Measurements from ENCODE around the gene GANC.

The GANC gene

GRCh38 chr15:42387603-42388002 is 114.6 kb downstream of the GANC start:
- no peak overlapping the region for H3K27ac ChIP-seq
- TF ChIP-seq, protein P1, sequence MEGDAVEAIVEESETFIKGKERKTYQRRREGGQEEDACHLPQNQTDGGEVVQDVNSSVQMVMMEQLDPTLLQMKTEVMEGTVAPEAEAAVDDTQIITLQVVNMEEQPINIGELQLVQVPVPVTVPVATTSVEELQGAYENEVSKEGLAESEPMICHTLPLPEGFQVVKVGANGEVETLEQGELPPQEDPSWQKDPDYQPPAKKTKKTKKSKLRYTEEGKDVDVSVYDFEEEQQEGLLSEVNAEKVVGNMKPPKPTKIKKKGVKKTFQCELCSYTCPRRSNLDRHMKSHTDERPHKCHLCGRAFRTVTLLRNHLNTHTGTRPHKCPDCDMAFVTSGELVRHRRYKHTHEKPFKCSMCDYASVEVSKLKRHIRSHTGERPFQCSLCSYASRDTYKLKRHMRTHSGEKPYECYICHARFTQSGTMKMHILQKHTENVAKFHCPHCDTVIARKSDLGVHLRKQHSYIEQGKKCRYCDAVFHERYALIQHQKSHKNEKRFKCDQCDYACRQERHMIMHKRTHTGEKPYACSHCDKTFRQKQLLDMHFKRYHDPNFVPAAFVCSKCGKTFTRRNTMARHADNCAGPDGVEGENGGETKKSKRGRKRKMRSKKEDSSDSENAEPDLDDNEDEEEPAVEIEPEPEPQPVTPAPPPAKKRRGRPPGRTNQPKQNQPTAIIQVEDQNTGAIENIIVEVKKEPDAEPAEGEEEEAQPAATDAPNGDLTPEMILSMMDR (conservative IDR thresholded peaks at IDR 0.05) = no peak
- no peak for TF ChIP-seq ZFX (IDR thresholded peaks at IDR 0.05)

DNA sequence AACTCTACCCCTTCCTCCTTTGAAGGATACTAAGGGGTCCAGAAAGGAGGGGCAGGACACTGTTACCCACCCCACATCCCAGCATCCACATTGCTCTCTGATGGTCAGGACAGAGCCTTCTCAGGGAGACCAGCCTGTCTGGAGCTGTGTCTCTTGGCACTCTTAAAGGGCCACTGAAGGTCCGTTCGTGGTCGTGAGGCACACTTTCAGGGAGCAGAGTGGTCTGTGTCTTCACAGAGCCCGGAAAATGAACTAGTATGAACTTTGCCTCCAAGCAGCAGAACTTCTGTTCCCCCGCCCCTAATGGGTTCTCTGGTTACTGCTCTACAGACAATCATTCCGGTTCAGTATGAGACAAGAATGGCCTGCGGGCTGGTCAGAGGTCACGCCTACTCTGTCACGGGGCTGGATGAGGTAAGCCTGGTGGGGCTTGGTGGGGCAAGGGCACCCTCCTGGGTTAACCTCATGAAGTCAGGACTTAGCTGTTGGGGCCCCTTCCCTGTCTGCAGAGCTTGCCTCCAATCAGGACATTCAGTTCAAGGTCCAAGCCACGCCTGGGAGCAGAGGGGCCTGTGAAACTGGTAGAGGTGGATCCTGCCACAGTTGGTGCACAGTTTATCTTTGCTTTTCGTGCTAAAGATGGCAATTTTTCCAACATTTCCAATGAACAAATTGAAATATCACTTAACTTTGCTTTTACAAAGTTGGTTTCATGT is 119.5 kb downstream of the GANC start:
- no peak overlapping the region for H3K27ac ChIP-seq
- TF ChIP-seq ZFX (IDR thresholded peaks at IDR 0.05) = no peak
- TF ChIP-seq, protein P1 (conservative IDR thresholded peaks at IDR 0.05) = no peak

- TF ChIP-seq, protein P1 (conservative IDR thresholded peaks at IDR 0.05) = no peak
- TF ChIP-seq ZFX (IDR thresholded peaks at IDR 0.05) = no peak
- H3K27ac ChIP-seq = no peak overlapping the region
Observed at GRCh38 chr15:42394106-42394505, 121.1 kb downstream of the GANC start.

GRCh38 chr15:42395838-42396237 is 122.8 kb downstream of the GANC start:
- H3K27ac ChIP-seq = no peak overlapping the region
- TF ChIP-seq ZFX (IDR thresholded peaks at IDR 0.05) = no peak
- TF ChIP-seq, protein P1 (conservative IDR thresholded peaks at IDR 0.05) = no peak

GRCh38 chr15:42401544-42402454 is 128.8 kb downstream of the GANC start:
- TF ChIP-seq, protein P1 (conservative IDR thresholded peaks at IDR 0.05) = no peak
- H3K27ac ChIP-seq = no peak overlapping the region

DNA sequence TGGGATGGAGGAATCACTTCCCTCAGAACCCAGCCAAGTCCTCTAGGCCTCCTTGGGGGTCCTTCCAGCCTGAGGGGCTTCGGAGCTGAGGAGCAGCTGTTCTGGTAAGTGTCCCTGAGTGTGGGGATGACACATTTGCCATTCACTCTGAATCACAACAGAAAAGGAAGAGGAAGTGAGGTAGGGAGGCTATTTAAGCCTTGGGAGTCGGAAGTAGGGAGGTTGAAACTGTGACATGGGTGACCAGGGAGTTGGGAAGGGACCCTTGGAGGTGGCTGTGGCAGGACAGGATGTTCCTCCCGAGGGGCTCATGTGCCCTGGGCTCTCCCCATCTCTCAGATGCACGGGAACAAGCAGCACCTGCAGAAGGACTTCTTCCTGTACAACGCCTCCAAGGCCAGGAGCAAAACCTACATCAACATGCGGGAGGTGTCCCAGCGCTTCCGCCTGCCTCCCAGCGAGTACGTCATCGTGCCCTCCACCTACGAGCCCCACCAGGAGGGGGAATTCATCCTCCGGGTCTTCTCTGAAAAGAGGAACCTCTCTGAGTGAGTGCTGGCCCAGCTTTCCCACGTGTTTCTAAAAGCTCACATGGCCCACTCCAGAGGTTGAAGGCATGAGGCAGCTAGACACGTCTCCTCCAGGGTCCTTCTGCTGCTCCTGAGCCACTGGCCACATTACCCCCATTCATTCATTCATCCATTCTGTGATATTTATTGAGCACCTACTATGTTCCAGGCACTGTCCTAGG is 129.6 kb downstream of the GANC start:
- no peak overlapping the region for H3K27ac ChIP-seq
- no peak for TF ChIP-seq ZFX (IDR thresholded peaks at IDR 0.05)
- TF ChIP-seq, protein P1 (conservative IDR thresholded peaks at IDR 0.05) = no peak
